GDM1 (cell line): ENCODE results near the gene SPATA31C1.
"Not testable (repeated sequence)": the region's sequence is repeated elsewhere in the genome, so short reads cannot be mapped to it uniquely, and the experiment has no call there.

Experiments used
- DNase-seq: peaks from one replicate; lab custom pipeline; 2025; lab: John Stamatoyannopoulos, UW

SPATA31C1 gene

GRCh38 chr9:87917662-87918061 is at the start of gene SPATA31C1:
SPATA31C1 (plus strand) TSS chr9:87917962.
- not testable (repeated sequence) for DNase-seq

GRCh38 chr9:87868175-87868574 is 49.6 kb upstream of the SPATA31C1 start:
- no peak for DNase-seq

GRCh38 chr9:87868635-87869034 is 49.1 kb upstream of the SPATA31C1 start:
- no peak for DNase-seq

DNA sequence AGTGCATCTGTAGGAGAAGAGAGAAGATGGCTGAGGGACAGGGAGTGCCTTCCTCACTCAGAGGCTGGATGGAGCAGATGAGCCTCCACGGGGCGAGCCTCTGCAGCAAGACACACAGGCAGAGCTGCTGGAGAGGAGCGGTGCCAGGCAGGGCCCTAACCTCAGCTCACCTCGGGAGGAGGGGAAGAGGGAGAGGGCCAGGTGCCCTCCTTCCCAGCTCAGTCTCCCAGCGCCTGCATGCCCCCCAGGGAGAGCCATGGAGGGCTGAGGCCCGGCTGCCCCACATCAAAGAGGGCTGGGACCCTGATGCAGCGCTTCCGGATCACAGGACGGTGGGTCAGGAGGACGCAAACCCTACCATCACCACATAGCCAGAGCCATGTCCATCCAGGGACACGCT is 48.7 kb upstream of the SPATA31C1 start:
- no peak for DNase-seq

DNA sequence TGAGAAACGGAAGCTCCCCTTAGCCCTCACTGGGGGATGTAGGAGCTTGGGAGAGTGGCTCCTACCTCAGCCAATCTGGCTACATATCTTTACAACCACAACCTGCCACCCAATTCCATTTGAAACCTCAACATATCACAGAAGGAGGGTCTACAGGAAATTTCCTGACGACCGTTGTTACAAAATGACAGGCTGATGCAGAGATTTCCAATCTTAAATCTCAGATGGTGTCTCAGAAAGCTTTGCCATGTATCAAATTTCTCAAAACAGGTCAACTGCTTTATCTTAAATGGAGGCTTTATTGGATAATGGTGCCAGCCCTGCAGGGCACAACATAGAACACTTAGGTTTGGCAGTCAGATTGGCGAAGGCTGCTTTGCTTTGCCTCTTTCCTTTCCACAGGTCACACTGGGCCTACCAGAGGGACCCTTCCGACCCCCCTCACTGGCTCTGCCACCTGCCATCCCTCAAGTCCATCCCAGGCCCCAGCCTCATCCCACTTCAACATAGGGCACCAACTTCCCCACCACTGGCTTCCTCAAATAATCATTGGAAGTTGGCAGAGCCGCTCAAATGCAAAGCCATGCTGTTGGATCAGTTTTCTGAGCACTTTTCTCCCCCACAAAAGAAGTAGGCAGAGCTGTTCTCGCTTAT is 46.2 kb upstream of the SPATA31C1 start:
- no peak for DNase-seq

DNA sequence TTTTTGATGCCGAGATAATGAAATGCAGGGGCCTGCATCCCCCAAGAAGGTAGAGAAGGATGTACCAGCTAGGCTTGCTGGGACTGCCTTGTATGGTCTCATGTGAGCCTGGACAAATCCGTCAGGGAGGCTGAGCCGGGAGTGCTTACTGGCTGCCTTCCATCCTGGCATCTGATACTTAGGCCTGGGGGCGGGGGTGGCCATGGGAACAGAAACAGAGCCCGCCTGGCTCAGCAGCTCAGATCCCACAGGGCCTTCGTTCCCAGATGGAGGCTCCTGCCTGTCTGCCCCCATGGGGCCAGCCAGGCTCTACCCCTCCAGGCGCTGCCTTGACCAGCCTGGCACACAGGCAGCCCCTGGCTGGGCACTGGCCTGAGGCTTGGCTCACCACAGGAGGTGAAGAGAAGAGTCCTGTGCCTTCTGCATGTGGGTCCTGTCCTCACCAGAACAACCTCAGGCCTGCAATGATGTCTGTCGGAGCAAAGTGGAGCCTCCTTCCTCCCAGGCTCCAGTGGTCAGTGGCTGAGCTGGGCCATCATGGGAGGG is 45.6 kb upstream of the SPATA31C1 start:
- no peak for DNase-seq

- DNase-seq, result no peak
Observed at GRCh38 chr9:87873607-87874303, 44.0 kb upstream of the SPATA31C1 start.

DNA sequence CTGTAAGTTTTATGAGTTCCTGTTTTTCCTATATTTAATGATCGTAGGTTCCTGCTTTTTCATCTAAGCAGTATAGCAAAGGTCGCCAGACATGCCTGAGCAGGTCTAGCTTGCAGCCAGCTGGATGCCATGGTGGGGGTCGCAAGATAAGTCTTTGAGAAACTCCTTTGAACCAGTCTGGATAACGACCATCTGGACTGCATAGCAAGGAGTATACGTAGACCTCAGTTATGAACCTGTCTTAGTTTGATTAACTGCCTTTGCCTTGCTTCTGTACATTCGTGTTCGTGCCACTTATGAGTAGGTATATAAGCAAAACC is 43.5 kb upstream of the SPATA31C1 start:
- no peak for DNase-seq

DNA sequence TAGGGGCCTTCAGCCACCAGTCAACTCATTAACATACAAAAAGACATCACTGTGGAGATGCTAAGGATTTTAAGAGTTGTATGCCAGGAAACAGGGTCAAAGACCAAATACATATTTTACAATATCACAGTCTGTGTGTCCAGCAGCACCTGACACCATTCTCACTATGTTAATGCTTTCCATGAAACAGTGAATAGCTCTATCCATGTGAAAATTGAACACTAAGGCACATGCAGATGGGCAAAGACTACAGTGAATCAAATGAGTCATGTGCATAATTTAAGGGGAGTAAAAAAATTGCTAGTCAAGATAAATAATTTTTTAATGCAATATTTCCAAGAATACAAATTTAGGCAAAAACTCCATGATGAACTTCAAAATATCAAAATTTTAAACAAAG is 42.7 kb upstream of the SPATA31C1 start:
- no peak for DNase-seq

GRCh38 chr9:87875831-87876545 is 41.8 kb upstream of the SPATA31C1 start:
- no peak for DNase-seq

DNA sequence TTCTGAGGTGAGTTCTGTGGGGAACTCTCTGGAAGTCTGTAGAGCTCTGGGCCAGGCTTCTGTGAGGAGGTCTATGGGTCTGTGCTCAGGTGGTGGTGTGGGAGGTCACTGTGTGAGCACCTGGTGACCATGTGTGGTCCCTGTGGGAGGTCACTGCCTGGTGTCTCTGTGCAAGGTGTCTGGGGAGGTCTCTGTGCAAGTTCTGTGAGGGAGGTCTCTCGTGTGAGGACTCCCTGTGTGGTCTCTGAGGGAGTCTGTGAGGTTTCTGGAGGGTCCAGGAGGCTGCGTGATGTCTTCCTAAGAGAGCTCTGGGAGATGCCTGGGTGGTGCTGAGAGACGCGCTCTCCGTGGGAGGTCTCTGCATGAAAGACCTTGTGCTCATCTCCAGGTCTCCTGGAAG is 41.1 kb upstream of the SPATA31C1 start:
- no peak for DNase-seq

DNA sequence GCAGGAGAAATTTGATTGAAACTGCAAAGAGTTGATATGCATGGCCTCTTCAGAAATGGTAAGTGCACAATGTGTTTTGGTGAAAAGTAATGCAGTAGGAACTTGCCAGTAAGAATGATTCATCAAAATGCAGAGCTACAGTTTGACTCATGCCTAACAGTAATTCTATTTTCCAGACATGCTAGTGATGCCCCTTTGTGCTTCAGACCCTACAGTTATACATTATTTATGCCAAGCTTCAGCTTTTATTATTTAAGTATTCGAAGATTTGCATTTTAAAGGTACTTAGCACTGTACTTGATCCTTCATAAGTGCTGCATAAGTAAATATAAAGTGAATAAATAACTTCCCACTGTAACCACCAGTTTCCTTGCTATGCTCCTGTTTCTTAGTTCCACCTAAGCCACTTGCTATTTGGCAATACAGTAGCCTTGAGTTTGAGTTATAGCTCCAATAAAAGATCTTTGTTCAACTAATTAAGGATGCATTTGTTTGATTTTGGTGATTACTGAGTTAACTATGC is 38.7 kb upstream of the SPATA31C1 start:
- no peak for DNase-seq

DNA sequence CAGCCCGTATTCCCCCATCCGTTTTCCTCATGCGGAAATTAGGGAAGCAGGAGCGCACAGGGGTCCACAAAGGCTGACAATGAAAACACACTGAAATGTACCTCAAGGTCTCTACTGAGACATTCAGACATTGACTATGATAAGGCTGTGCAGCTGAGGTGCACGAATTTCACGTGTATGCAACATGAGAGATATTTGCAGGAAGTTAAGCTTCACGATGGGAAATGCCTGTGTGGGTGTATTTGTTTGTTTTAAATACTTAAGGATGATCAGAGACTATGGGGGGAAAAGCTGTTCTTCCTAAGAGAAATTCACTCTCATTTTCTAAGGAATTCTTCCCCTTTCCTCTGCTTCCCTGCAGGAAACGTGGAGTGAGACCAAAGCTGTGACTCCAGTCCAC is 37.6 kb upstream of the SPATA31C1 start:
- DNase-seq, result no peak

DNA sequence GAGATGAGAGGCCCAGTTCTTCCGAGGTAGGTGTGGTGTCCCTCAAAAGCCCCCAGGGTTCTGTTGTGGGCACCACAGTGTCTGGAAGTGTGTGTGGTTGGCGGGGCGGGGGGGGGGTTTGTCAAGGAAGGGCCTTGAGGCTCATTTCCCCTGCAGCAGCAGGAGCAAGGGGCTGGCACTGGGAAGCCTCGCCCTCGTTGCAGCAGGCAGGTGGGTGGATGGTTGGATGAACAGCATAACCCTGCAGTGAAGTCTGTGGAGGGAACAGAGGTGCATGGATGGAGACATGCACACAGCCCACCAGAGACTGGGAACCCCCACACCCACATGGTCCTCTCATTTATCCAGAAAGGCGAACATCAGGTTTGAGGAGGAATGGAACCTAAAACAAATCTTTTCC is 37.1 kb upstream of the SPATA31C1 start:
- no peak for DNase-seq

- no peak for DNase-seq
Observed at GRCh38 chr9:87882627-87883026, 35.1 kb upstream of the SPATA31C1 start, which contains the start of gene SPATA31E1. SPATA31E1 (plus strand) TSS chr9:87882877; CDS start chr9:87882892, 15 bp downstream.

- no peak for DNase-seq
Observed at GRCh38 chr9:87883274-87883673, 34.5 kb upstream of the SPATA31C1 start.

- DNase-seq, result no peak
Observed at GRCh38 chr9:87883990-87884389, 33.8 kb upstream of the SPATA31C1 start.

- no peak for DNase-seq
Observed at GRCh38 chr9:87884578-87885459, 32.9 kb upstream of the SPATA31C1 start.

DNA sequence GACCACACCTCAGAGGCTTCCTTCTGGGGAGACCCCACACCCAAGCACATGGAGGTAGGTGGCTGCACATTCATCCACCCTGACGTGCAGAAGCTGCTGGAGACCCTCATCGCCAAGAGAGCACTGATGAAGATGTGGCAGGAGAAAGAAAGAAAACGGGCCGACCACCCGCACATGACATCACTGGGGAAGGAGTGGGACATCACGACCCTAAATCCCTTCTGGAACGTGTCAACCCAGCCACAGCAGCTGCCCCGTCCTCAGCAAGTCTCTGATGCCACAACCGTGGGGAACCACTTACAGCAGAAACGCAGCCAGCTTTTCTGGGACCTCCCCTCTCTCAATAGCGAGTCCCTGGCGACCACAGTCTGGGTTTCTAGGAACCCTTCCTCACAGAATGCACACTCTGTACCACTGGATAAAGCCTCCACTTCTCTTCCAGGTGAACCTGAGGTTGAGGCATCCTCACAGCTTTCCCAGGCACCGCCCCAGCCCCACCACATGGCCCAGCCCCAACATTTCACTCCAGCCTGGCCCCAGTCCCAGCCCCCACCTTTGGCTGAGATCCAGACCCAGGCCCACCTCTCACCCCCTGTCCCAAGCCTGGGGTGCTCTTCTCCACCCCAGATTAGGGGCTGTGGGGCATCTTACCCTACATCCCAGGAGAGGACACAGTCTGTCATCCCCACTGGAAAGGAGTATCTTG is 32.1 kb upstream of the SPATA31C1 start:
- DNase-seq, result no peak

GRCh38 chr9:87886210-87886932 is 31.4 kb upstream of the SPATA31C1 start:
- no peak for DNase-seq
